ENCODE data around the gene HSPA12B.

HSPA12B gene

GRCh38 chr20:3749087-3749688, 16.7 kb downstream of the HSPA12B start:
- DNase-seq, result no peak

DNA sequence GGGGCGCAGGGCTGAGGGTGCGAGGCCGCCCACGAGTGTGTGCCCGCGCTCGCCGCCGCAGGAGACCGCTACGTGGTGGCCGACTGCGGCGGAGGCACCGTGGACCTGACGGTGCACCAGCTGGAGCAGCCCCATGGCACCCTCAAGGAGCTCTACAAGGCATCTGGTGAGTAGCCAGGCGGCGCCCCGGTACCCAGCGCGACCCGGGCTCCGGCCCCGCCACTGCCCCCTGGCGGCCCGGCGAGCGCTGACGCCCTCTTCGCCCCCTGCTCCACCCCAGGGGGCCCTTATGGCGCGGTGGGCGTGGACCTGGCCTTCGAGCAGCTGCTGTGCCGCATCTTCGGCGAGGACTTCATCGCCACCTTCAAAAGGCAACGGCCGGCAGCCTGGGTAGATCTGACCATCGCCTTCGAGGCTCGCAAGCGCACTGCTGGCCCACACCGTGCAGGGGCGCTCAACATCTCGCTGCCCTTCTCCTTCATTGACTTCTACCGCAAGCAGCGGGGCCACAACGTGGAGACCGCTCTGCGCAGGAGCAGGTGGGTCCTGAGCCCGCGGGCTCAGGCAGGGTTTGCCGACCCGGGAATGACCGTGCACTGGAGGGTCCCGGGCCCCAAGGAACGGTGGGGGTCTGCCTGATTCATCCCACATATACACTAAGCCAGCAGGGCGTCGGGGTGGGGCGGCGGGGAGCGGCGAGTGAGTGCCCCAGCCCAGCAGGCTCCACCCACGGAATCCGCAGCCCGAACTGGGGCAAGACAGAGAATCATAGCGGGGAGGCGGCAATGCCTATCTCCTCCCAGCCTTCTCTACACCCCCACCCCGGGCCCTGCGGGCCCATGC, 17.4 kb downstream of the HSPA12B start:
- peak in 1 of 3 experiments; percentile 77 for DNase-seq

- peak in 2 of 3 experiments; percentile 49 to 58 for DNase-seq
These were observed 18.8 kb downstream of the HSPA12B start for GRCh38 chr20:3751305-3751674.

GRCh38 chr20:3751675-3752385, 19.3 kb downstream of the HSPA12B start:
- peak; percentile 76 to 82 (median 77) for DNase-seq

- no peak for DNase-seq
These were observed 19.9 kb downstream of the HSPA12B start for GRCh38 chr20:3752386-3752759.

DNA sequence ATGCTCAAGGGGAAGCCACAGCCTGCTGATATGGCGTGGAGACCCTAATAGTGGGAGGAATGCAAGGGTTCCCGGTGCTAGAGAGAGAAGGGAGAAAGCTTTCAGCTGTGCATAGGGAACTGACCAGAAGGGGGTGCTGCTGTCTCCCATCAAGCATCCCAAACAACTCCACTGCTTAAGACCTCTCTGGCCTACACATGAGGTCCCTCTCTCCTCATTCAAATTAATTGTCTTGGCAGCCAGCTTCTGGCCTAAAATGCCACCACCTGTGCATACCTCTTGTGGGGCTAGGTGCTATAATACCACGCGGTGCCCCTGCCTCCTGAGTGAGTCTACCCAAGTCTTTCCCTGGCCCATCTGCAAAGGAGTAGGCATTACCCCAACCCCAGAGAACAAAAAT, 20.6 kb downstream of the HSPA12B start:
- peak; percentile 11 to 63 (median 55) for DNase-seq

DNA sequence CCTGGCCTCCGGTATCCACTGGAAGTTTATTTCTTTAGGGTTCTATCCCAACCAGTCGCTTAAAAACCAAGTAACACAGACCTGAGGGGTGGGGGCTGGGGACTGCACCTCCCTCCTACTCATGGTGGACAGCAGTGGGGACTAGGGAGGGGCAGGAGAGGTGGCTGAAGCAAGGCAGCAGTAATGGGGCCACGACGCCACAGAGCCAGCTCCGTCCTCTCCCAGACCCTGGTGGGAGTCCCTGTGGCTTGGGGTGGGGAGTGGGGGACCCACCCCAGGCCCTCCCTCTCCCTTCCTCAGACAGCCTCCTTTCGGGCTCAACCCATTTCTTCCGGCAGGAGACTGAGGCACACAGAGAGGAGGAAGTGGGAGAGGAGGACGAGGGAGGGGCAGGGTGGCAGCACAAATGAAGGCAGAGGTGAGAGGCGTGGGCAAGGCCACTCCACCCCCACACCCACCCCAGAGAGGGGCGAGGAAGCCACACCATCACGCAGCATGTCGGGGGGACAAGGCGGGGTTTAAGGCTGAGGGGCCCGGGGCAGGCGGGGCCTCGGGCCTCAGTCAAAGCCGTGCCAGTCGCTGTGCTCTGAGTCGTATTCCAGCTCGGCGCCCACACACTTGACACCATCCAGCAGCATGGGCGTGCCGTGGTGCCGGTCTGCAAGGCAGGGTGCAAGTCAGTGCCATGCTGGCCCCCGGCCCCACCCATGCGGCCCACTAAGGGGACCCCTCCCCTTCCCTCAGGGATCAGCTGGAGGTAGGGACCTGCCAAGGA, 21.2 kb downstream of the HSPA12B start:
- no peak for DNase-seq

DNA sequence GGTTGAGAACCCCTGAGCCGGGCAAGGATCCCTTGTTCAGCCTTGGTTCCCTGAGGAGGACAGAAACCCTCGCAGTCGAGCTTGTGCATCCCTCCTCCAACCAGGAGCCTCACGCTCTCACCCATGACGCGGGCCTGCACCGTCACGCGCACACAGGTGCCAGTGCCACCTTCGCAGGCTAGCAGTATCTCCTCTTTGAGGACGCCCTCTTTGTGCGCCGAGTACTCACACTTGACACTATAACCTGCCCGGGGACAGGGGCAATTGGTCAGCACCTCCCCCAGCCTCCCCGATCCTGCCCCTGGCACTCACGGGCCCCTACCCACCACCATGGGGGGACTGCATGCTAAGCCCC, 21.8 kb downstream of the HSPA12B start:
- DNase-seq, result no peak

DNA sequence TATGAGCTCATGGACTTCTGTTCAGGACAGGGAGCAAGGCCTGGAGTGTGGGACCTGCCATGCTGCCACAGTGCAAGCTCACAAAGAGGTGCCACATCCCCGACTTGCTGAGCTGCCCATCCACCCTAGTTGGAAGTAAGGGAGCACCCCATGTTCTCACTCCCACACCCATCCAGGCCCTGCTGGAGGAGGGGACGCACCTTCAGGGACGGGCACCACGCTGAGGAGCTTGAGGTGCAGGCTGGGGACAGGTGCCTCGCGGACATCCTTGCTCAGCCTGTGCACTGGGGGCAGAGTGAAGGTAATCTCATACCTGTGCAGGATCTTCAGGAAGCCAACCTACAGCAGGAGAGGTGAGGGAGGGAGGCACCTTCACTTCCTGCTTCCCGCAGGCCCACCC, 22.8 kb downstream of the HSPA12B start:
- DNase-seq, result no peak

DNA sequence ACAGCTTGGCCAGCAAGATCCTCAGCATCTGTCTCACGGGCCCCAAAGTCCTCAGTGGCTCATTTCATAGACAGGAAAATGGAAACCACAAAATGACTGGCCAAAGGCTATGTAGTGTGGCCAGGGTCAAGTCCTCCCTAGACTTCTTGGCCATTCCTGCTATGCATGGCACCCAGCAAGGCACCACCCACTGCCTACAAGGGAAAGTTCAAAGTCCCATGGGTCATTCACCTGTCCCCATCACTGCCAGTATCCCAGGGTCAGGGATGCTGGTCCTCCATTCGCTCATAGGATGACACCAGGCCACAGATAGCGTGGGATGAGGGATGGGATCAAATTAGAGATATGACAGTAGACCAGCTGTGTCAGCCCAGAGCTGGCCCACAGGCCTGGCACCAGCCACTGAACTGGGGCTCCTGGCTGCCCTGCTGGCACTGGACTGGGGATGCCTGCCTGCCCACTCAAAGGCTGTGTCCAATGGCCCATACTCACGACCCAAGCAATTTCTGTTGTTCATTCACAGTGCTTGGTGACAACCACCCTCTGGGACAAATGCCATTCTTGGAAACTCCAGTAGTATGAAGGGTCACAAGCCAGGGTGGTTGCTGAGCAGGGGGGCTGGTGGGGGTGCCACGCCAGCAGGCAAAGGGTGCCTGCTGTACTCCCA, 23.5 kb downstream of the HSPA12B start:
- DNase-seq, result no peak

GRCh38 chr20:3757268-3757667, 24.8 kb downstream of the HSPA12B start:
- no peak for DNase-seq

- no peak for DNase-seq
These were observed 26.1 kb downstream of the HSPA12B start for GRCh38 chr20:3758566-3758965.

DNA sequence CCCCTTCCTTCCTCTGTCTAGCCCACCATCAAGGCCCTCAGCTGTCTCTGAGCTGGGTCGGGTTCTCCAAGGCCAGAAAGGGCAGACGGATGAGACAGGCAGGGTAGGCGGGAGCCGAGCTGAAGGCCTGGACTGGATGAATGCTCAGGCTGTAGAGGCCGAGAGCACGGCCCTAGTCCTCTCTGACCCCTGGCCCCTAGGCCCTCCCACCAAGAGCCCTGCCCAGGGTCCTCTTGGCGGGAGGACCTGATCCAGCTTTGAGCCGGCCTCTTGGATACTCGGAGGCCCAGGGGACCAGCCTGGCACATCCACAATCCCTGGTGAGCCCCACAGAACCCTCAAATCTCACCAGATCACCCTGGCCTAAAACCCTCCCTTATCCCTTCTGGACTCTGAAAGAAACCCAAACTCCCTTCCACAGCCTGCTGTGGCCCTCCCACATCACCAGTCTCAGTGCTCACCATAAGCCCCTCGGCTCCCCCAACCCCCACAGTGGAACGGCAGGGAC, 26.9 kb downstream of the HSPA12B start:
- DNase-seq, result no peak

- no peak for DNase-seq
These were observed 27.4 kb downstream of the HSPA12B start for GRCh38 chr20:3759884-3760283.

DNA sequence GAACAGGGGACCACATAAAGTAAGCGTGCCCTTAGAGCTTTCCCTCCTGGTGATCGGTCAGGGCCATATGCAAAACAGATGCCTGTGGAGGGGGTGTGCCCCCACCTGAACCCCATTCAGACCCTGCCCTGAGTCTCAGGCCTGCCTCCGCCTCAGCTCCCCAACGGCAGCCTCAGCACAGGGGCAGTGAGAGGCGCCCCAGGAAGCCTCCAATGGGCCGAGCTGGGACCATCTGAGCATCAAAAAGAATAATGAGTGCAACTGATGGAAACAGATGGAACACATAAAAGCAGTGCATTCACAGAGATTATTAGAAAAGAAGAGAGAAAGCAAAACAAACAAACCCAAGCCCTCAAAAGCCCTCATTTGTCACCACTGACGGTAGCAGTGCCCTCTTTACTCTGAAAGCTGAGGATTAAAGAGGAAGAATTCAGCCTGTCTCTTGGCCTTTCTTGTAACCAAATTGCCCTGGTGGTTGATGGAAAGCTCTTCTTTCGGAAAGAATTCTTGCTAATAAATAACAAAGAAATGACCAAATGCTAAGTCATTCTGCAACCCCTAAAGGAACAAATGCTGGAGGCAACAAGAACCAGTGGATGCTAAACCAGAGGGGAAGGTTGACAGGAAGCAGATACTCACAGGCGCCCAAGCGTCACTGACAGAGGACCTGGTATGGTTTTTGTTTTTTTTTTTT, 28.3 kb downstream of the HSPA12B start:
- DNase-seq, result peak in 1 of 3 experiments; percentile 18

DNA sequence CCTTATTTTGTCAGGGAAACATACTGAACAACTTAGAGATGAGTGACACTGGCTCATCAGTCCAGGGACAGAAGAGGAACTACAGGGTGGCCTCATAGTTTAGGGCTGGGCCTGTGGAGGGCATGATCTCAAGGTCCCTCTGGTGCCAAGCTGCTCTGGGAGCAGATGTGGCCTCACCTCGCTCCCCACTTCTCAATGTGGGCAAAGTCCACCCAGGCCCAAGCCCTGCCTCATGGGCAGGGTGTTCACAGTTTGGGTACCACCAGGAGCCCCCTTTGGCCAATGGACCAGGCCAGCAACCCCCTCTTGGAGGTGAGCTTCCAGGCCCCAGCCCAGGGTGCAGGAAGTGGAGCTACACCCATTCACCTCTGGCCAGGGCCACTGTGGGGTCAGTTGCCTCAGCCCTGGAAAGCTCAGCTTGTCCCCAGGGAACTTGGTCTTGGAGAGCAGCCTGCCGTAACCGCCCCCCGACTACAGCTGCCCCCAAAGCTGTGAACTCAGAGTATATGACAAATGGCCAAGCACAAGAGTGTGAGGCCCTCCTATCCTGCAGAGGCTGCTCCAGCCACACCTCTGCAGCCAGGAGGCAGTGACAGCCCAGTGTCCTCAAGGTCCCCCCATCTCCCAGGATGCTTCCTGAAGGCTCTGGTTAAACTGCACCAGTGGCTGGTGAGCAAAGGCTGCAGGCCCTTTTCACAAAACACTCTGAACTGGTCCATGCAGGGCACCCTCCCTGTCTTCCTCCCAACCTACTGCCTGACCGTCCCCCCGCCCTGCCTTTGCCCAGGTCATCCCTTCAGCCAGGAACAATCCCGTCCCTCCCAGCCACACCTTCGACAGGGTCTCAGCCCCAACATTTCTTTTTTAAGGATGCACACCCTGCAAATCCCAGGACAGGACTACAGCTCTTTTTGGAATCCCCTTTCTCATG, 31.5 kb downstream of the HSPA12B start:
- DNase-seq, result no peak

DNA sequence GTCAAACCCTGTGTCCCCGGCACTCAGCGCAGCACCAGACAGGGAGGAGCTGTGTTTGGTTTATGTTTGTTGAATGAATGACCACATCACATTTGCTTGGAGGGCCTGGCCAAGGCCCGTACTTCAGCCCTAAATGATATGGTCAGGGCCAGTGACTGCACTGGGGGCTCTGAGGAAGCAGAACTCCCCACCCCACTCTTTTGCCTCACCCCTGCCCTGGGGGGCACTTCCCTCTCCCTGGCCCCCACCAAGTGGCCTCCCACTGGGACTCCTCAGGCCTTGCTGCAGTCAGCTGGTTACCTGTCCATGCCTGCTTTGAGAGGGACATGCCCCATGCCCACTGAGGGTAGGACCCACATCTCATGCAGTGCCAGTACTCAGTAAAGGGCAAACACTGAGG, 32.2 kb downstream of the HSPA12B start:
- no peak for DNase-seq

DNA sequence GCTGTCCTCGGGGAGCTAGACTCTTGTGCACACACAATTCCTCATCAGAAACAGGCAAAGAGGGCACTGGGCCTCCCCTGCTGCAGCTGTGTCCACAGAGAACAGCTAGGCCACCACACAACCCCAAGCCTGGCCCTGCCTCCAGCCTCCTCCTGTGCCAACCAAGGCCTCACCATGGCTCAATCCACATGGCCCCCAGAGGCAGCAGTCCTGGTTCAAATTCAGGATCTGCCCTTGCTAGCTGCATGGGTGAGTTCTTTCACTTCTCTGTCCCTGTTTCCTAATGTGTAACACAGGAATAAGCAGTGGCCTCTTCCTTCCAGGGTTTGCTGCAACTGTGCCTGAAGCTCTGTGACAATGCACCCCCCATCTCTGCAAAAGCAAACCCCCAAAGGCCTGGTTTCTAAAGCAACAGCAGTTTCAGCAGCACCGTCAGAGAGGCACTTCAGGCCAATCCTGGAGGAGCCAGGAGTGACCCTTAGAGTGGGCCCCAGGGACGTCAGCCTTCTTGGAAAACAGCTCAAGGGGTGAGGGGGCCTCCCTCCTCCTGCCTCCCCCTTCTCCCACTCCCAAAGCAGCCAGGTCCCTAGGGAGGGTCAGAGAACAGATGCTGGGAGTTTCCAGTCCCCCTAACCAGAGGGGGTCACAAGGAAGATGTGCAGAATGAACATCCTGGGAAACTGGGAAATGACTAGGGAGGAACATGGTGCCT, 32.8 kb downstream of the HSPA12B start:
- DNase-seq, result no peak

- peak in 1 of 3 experiments; percentile 36 for DNase-seq
These were observed 34.1 kb downstream of the HSPA12B start for GRCh38 chr20:3766422-3767109.
